BE2C (cell line): ENCODE data around the gene HSPH1.

Experiments
- DNase-seq: peaks from one replicate; pipeline ENCODE4 v3.0.0-alpha.2; 2020
- H3K27me3 ChIP-seq: fragments of 250-450 bp; sonication (Bioruptor Pico); 2 replicates; pipeline ENCODE4 v1.5.1; 2020; ENCODE audit warnings: mild to moderate bottlenecking
- H3K36me3 ChIP-seq: fragments of 250-450 bp; sonication (Bioruptor Pico); 2 replicates; pipeline ENCODE4 v1.5.1; 2020; ENCODE audit warnings: mild to moderate bottlenecking
- H3K4me1 ChIP-seq: fragments of 250-450 bp; sonication (Bioruptor Pico); 2 replicates; pipeline ENCODE4 v1.5.1; 2020
- H3K4me3 ChIP-seq: 2 replicates; pipeline ENCODE4 v1.5.1; 2011; ENCODE audit warnings: low read depth, low read length
- H3K9me3 ChIP-seq: fragments of 250-450 bp; sonication (Bioruptor Pico); 2 replicates; pipeline ENCODE4 v1.5.1; 2020
- CTCF ChIP-seq: IDR thresholded peaks from 2 replicates; pipeline ENCODE4 v1.5.1; 2012; ENCODE audit warnings: mild to moderate bottlenecking, low read depth, low read length

The HSPH1 gene

GRCh38 chr13:31090096-31090495 lies 71.6 kb downstream of the HSPH1 start:
- H3K36me3 ChIP-seq: no peaks in the 10 kb centered on the region
- no peaks in the 10 kb centered on the region for H3K27me3 ChIP-seq
- no peaks in the 10 kb centered on the region for H3K9me3 ChIP-seq
- H3K4me1 ChIP-seq: peaks cover 5% of the 10 kb centered on the region
- no peak overlapping the region for H3K4me3 ChIP-seq
- no peak for TF ChIP-seq CTCF
- no peak for DNase-seq

DNA sequence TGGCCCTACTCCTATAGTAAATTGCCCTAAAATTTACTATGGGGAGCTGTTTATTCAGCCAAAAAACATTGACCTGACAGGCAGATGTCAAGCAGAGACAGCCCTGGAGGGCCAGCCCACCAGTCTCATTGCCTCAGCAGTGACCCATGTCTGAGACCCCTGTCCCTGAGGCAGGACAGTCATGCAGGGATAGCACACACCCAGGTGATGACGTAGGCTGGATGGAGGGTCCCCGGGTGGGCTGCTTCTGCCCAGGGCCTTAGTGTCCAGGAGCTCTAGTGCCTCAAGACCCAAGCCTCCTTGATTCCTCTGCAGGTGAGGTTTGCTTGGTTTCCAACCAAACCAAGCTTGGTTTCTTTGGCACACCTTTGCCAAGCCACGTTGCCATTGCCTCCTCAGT lies 72.1 kb downstream of the HSPH1 start:
- Histone ChIP-seq H3K36me3 (no peaks in the 10 kb centered on the region), H3K27me3 (no peaks in the 10 kb centered on the region), H3K4me1 (peaks cover 5% of the 10 kb centered on the region), H3K4me3 (no peak overlapping the region), H3K9me3 (no peaks in the 10 kb centered on the region)
- no peak for TF ChIP-seq CTCF
- no peak for DNase-seq

- no peak for TF ChIP-seq CTCF
- no peak overlapping the region for H3K4me3 ChIP-seq
- H3K9me3 ChIP-seq: no peaks in the 10 kb centered on the region
- H3K36me3 ChIP-seq: no peaks in the 10 kb centered on the region
- peak; percentile 22 for DNase-seq
- peaks cover 5% of the 10 kb centered on the region for H3K4me1 ChIP-seq
- H3K27me3 ChIP-seq: no peaks in the 10 kb centered on the region; the same call in 1 of the 2 replicates
Measured at GRCh38 chr13:31088826-31089420, 72.8 kb downstream of the HSPH1 start.
